Renal cortical epithelial cell (primary cell): ENCODE data around the gene SFMBT1. TPM values are rescaled to one million over a fixed set of nuclear protein-coding genes. Genes with fewer than 3 reads are reported as not detected.
"Not testable (repeated sequence)": the region's sequence is repeated elsewhere in the genome, so short reads cannot be mapped to it uniquely, and the experiment has no call there.

Experiments
- DNase-seq: peaks from one replicate; pipeline ENCODE4 v3.0.0-alpha.2; 2011; ENCODE audit warnings: low read depth
- total RNA-seq: library from RNA; depleted of rRNA; stranded (reverse); fragments of >200 nt; gene quantifications from 2 replicates; pipeline ENCODE4 v1.2.3, GENCODE V29; 2014

Gene SFMBT1
- total RNA-seq, 1 donor from 2014 or later: 6.0 TPM

DNA sequence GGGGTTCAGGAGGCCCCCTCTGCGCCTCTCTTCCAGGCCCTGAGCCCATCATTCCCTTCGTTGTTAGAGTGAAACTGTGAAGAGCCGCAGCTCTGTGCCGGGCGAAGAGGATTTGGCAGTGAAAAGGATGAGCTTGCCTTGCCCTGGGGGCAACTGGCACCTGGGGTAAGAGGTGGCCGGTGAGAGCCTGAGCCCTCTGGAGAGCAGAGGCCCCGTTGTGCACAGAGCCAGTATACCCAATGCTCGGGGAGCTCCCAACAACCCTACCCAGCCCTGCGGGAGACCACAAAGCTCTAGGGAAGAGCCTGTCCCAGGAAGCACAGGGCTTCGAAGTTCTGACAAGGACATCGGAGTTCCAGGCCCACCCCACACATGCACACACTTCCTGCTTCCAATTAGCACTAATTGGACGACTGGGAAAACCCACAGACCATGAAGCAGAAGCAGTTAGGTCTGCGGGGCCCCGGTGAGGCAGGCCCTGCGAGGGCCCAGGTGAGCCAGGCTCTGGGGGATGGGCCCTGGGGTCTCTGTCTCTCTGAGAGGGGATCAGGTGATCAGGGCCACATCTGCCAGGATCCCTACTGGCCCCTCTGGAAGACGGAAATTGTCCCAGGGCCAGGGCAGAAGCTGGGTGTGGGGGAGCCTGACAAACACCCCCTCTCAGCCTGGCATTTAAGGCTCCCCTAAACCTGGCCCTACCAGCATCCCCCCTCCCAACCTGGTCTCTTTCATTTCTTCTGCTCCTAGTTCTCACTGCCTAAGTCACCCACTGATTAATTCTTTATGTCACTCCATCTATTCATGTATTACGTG, 27.9 kb upstream of the SFMBT1 start:
- no peak for DNase-seq

- DNase-seq: peak; percentile 58
Observed at GRCh38 chr3:53072653-53073552, 27.0 kb upstream of the SFMBT1 start.

DNA sequence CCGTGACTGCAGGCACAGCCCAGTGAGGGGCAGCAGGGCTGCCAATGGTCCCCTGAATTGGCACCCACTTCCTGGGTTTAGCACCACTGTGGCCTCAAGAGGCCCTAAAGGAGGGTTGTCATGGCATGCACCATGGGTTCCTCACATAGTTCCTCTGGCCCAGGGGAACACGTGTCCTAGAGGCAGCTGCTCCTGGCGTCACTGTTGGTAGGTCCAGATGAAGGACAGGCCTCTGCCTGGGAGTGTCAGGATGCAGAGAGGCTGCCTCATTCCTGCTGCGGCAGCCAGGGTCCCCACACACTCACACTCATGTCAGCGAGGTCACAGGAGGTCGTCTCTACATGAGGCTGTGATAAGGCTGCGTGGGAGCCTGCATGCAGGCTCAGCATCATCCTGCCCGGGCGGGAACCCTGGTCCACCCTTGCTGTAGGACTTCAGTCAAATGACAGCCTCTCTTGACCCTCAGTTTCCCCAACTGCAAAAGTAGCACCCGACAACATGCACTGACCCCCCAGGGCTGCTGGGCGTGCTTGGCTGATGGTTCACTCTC, 26.1 kb upstream of the SFMBT1 start:
- no peak for DNase-seq

DNA sequence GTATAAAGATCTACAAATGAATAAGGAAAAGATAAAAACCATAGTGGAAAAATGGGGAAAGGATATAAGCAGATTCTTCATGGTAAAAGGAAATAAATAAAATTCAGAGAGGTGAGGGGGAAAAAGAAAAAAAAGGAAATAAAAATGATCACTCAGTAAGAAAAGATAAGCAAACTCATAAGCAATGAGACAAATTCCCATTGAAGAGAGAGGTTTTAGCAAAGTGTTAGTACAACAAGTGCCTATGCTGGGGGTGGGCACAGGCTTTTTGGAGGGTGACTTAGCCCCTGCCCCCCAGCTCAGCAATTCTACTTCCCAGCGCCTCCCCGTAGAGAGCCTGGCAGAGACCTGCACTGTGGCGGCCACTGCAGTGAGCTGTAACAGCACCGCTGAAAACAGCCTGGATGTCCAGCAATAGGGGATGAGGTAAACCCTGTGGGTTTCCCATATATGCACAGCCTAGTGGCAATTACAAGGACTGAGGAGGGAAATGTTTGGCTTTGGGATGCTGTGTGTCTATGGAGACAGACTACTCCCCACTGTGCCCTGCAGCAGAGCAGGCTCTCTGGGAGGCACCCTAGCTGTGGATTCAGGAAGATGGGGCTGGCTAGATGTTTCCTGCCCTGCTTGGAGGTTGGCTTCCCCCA, 23.7 kb upstream of the SFMBT1 start:
- no peak for DNase-seq

- no peak for DNase-seq
Observed at GRCh38 chr3:53068176-53068575, 22.3 kb upstream of the SFMBT1 start.

GRCh38 chr3:53067567-53067966, 21.7 kb upstream of the SFMBT1 start:
- DNase-seq: no peak

DNA sequence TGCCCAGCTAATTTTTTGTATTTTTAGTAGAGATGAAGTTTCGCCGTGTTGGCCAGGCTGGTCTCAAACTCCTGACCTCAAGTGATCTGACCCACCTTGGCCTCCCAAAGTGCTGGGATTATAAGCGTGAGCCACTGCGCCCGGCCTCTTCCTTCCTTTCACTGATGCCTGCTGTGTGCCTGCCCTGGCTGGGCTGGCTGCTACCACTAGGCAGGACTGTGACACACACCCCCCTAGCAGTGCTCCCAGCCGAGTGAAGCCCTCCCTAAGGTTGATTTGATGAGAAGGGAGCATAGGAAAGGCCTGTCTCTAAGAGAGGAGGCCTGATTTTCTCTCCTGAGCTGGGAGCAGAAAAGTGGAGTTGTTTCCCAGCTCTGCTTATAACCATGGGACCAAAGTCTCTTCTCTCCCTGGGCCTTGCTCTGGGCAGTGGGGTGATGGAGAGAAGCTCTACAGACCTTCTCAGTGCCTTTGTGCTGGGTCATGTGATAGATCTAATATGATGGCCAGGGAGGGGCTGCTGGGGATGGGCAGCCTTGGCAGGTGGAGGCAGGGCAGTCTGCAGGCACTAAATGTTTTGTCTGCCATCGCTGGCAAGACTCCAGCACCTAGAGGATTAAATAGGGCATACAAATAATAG, 20.1 kb upstream of the SFMBT1 start:
- no peak for DNase-seq

DNA sequence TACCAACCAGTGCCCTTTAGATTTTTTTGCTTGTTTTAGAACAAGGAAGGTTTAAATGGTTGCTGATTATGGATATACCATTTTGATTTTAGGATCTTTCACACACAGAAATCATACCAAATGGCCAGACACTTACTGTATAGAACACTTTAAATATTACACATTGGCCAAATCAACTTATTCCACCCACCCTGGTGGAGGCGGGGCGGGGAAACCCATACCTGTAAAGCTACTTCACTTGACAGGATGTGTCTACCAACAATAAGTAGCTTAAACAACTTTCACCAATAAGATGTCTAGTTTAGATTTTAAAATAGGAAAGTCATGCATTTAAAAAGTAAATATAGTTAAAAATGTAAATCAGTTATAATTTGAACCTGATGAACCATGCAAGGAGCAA, 17.0 kb upstream of the SFMBT1 start:
- DNase-seq: no peak

- peak; percentile 26 for DNase-seq
Observed at GRCh38 chr3:53056442-53056841, 10.6 kb upstream of the SFMBT1 start.

DNA sequence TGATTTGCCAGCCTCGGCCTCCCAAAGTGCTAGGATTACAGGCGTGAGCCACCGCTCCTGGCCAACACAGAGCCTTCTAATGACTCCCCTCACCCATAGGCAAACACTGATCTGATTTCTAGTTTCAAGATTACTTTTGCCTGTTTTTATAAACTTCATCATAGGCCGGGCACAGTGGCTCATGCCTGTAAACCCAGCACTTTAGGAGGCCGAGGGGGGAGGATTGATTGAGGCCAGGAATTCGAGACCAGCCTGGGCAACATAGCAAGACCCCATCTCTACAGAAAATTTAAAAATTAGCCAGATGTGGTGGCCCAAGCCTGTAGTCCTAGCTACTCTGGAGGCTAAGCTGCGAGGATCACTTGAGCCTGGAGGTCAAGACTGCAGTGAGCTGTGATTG, 8.4 kb upstream of the SFMBT1 start:
- DNase-seq: not testable (repeated sequence)

DNA sequence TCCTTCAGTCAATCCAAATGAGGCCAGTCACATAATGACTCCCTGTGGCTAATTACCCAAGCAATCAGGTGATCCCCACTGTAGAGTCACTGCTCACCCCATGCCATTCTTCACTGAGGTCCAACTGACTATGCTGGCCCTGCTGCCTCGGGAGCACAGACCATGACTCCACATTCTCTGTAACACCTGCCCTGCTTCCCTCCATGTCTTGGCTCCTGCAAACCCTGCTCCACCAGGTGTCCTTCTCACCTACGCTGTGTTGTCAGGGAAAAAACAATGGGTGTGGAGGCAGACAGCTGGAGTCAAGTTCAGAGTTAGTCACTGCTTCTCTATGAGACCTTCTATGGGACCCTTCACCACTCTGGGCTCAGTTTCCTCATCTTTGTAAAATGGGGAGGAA, 6.1 kb upstream of the SFMBT1 start:
- no peak for DNase-seq

- no peak for DNase-seq
Observed at GRCh38 chr3:53049987-53050386, 4.1 kb upstream of the SFMBT1 start.

- DNase-seq: no peak
Observed at GRCh38 chr3:53046171-53047170, 598 bp upstream of the SFMBT1 start.

GRCh38 chr3:53044711-53045517, 959 bp downstream of the SFMBT1 start:
- peak; percentile 26 for DNase-seq

GRCh38 chr3:53044371-53044710, 1.5 kb downstream of the SFMBT1 start:
- DNase-seq: peak; percentile 22

DNA sequence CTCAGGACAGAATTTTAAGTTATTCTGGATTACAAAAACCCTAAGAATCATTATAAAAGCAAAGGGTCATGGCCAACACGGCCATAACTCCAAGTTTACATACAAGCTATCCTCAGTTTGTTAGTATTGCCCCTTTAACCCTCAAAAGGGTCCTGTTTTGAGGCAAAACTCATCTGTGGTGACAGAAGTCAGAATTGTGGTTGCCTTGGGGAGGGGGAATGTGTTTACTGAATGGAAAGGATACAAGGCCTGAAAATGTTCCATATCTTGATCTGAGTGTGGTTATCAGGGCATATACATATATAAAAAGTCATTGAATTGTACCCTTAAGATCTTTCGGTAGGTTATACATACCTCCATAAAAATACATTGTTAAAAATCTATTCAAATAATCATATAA, 2.1 kb downstream of the SFMBT1 start:
- DNase-seq: no peak

GRCh38 chr3:53042651-53043050, 3.2 kb downstream of the SFMBT1 start:
- no peak for DNase-seq

DNA sequence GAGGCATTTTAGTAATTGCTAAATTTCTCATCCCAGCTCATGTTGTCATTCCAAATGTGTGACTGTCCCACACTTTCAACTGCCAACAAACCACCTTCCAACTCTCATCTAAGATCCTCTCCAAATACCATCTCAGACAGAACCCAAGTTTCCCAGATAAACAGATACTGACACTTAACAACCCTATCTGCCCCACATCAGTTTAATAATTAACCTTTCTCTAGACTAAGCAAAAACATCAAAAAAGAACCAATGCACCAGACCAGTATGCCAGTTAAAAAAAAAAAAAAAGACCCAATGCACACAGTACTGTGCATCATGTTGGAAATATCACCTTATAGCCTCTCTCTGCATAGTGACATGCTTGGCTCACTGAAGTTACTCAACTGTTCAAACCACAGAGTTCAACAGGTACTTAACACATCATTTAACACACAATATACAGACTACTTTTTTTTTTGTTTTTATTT, 5.5 kb downstream of the SFMBT1 start:
- peak; percentile 90 for DNase-seq

DNA sequence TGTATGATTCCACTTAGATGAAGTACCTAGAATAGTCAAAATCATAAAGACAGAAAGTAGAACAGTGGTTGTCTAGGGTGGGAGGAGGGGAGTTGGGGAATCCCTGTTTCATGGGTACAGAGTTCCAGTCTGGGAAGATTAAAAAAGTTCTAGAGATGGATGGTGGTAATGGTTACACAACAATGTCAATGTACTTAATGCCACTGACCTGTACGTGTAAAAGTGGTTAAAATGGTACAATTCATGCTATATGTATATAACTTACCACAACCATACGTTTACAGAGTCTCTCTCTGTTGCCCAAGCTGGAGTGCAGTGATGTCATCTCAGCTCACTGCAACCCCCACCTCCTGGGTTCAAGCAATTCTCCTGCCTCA, 6.5 kb downstream of the SFMBT1 start:
- no peak for DNase-seq
